Uterus (tissue), 4 donors: Measurements from ENCODE around the gene ST8SIA5. TPM values are rescaled to one million over a fixed set of nuclear protein-coding genes. Genes with fewer than 3 reads are reported as not detected.

ENCODE experiments used
- DNase-seq, 2 donors: peaks; one replicate each; pipeline ENCODE4 v3.0.0-alpha.2; 2019 to 2020
- H3K27ac ChIP-seq, 2 donors: fragments of 200-600 bp; sonication (generic); 1 replicate in 1 of 2; 2 replicates in 1 of 2; pipeline ENCODE4 v1.5.1; 2016 to 2018
- H3K27me3 ChIP-seq, 2 donors: fragments of 200-600 bp; sonication (generic); one replicate each; pipeline ENCODE4 v1.5.1; 2018 to 2019; ENCODE audit warnings: control low read depth in 1 of 2
- H3K36me3 ChIP-seq, 2 donors: fragments of 200-600 bp; sonication (generic); one replicate each; pipeline ENCODE4 v1.5.1; 2019; ENCODE audit warnings: control low read depth in 1 of 2
- H3K4me1 ChIP-seq, 2 donors: fragments of 200-600 bp; sonication (generic); one replicate each; pipeline ENCODE4 v1.5.1; 2018 to 2019; ENCODE audit warnings: control low read depth in 1 of 2
- H3K4me3 ChIP-seq, 2 donors: fragments of 200-600 bp; sonication (generic); 1 replicate in 1 of 2; 2 replicates in 1 of 2; pipeline ENCODE4 v1.5.1; 2018 to 2019; ENCODE audit warnings: mild to moderate bottlenecking in 1 of 2
- H3K9me3 ChIP-seq, 2 donors: fragments of 200-600 bp; sonication (generic); one replicate each; pipeline ENCODE4 v1.5.1; 2019; ENCODE audit warnings: control low read depth in 1 of 2
- CTCF ChIP-seq, 4 experiments: fragments of 200-600 bp in 2 of 4; fragments of 450-650 bp in 2 of 4; sonication (generic) in 2 of 4; IDR thresholded peaks; one replicate each; pipeline ENCODE4 v1.5.1; 2016 to 2019; ENCODE audit warnings: antibody characterized with exemption in 4 of 4, mild to moderate bottlenecking in 2 of 4, moderate library complexity in 1 of 4
- POLR2A ChIP-seq, 2 donors: fragments of 450-650 bp; IDR thresholded peaks; one replicate each; pipeline ENCODE4 v1.6.1; 2016; ENCODE audit warnings: antibody characterized with exemption in 2 of 2, mild to moderate bottlenecking in 1 of 2, moderate library complexity in 1 of 2
- intact Hi-C: fragments of 100-400 bp; cut with DNase I; formaldehyde crosslinking; loops from one replicate; pipeline ENCODE4 v1.15.1; 2023; ENCODE audit warnings: low total_unique reads
- total RNA-seq, 4 donors: library from RNA; depleted of rRNA in 3 of 4; stranded (reverse); fragments of >200 nt in 3 of 4; gene quantifications; one replicate each; pipeline versions ENCODE4 v1.1.0 to v1.2.4, GENCODE V29; 2014 to 2023
- donor health status: DM: yes; HTN: yes; CAD: no.

ST8SIA5 gene
- total RNA-seq, 4 donors from 2014 or later, result 0.76 TPM; not detected in 3

GRCh38 chr18:46720092-46720491, 36.8 kb downstream of the ST8SIA5 start:
- TF ChIP-seq POLR2A (IDR thresholded peaks at IDR 0.05) (no peak), CTCF (IDR thresholded peaks at IDR 0.05) (no peak)
- Histone ChIP-seq H3K36me3 (no peaks in the 10 kb centered on the region), H3K4me3 (no peak overlapping the region), H3K4me1 (no peaks in the 10 kb centered on the region), H3K27me3 (no peaks in the 10 kb centered on the region), H3K27ac (no peak overlapping the region), H3K9me3 (no peaks in the 10 kb centered on the region)
- no peak for DNase-seq
- intact Hi-C loops, result no loop called here

DNA sequence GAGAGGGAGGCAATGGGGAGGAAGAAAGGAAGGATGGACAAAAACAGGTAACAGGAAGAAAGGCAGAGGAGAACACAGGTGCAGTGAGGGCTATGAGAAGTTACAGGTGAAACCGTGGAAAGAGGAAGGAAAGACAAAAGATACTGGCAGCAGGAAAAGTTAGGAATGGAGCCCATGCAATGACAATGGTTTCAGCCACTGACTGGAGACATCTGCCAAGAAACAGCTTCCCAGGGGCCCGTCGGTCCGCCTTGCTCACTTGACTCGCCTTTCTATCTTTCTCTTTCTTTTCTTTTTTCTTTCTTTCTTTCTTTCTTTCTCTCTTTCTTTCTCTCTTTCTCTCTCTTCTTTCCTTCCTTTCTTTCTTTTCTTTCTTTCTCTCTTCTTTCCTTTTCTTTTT, 37.5 kb downstream of the ST8SIA5 start:
- Histone ChIP-seq H3K4me1 (no peaks in the 10 kb centered on the region), H3K36me3 (no peaks in the 10 kb centered on the region), H3K27me3 (no peaks in the 10 kb centered on the region), H3K4me3 (no peak overlapping the region), H3K9me3 (no peaks in the 10 kb centered on the region), H3K27ac (no peak overlapping the region)
- DNase-seq, result no peak
- intact Hi-C loops, result no loop called here
- TF ChIP-seq POLR2A (IDR thresholded peaks at IDR 0.05), result no peak

DNA sequence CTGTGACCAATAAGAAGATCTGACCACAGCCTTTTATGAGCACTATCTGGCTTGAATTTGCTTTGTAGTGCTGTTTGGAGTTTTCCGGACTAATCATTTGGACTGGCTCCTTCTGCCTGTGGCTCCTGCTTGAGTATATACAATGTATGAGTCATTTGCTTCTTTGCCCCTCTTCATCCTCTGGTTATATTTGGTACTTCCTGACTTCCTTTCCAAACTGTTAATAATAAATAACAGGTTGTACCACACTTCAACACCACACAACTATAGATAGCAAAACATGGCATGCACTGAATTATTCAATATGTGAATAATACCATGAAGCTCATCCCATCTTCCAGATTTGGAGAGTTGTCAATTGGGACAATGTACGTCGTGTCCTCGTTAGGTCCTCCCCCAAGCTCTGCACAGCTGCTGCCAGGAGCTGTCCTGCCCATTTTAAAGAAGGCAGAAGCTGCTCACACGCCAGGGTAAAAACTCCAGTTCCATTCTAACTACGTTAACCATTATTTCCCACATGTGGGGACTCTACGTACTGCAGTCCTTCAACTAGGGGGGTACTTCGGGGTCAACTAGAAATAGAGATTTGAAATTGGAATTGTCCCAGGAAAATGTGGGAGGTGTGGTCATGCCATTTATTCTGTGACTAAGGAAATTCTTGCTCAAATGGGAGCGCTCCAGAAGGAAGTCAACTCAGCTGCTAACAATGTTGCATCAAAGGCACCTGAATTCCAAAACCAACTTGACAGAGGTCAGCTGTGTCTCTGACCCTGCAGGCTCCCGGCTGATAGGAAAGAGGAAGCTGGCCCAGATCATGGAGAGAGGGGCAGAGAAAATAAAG, 38.1 kb downstream of the ST8SIA5 start:
- DNase-seq, result no peak
- Histone ChIP-seq H3K4me1 (no peaks in the 10 kb centered on the region), H3K9me3 (no peaks in the 10 kb centered on the region), H3K36me3 (no peaks in the 10 kb centered on the region), H3K27me3 (no peaks in the 10 kb centered on the region), H3K27ac (no peak overlapping the region), H3K4me3 (no peak overlapping the region)
- no peak for TF ChIP-seq POLR2A (IDR thresholded peaks at IDR 0.05)
- no peak for TF ChIP-seq CTCF (IDR thresholded peaks at IDR 0.05)
- intact Hi-C loops, result no loop called here

DNA sequence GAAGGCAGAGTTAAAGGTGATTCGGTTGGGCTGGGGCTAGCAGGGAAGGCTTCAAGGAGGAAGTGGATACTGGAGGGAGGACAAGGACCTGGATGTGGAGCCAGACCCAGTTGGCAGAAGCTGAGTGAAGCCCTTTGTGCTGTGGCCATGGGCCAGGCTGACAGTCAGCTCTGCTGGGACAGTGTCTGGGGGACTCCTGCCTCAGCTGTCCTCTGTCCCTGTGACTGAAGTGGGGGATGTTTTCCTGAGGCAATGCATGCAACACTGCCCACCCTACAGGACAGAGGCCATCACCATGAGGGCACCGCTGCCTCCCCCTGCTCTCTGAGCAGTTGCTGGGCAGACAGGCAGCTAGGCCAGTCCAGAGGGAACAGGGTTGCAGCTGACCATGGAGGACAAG, 40.0 kb downstream of the ST8SIA5 start:
- intact Hi-C loops, result no loop called here
- Histone ChIP-seq H3K4me3 (no peak overlapping the region), H3K27ac (no peak overlapping the region), H3K4me1 (no peaks in the 10 kb centered on the region), H3K27me3 (no peaks in the 10 kb centered on the region), H3K9me3 (no peaks in the 10 kb centered on the region), H3K36me3 (no peaks in the 10 kb centered on the region)
- TF ChIP-seq POLR2A (IDR thresholded peaks at IDR 0.05) (no peak), CTCF (IDR thresholded peaks at IDR 0.05) (no peak)
- DNase-seq, result no peak

GRCh38 chr18:46716336-46716735, 40.5 kb downstream of the ST8SIA5 start:
- Histone ChIP-seq H3K4me1 (no peaks in the 10 kb centered on the region), H3K27ac (no peak overlapping the region), H3K27me3 (no peaks in the 10 kb centered on the region), H3K36me3 (no peaks in the 10 kb centered on the region), H3K4me3 (no peak overlapping the region), H3K9me3 (no peaks in the 10 kb centered on the region)
- no peak for DNase-seq
- no peak for TF ChIP-seq CTCF (IDR thresholded peaks at IDR 0.05)
- TF ChIP-seq POLR2A (IDR thresholded peaks at IDR 0.05), result no peak
- intact Hi-C loops, result no loop called here
